HL-60 (cell line): ENCODE measurements around the gene UBASH3A.

Source experiments
- CTCF ChIP-seq: IDR thresholded peaks from one replicate; pipeline ENCODE4 v1.5.1; 2011; ENCODE audit warnings: low read length, control low read depth, inconsistent platforms; ENCODE audit not compliant: insufficient read depth
- REST ChIP-seq: IDR thresholded peaks from 2 replicates; pipeline ENCODE4 v1.6.1; 2012; ENCODE audit warnings: low read depth; ENCODE audit not compliant: insufficient replicate concordance
- SPI1 ChIP-seq: IDR thresholded peaks from 2 replicates; pipeline ENCODE4 v1.6.1; 2012; ENCODE audit warnings: low read depth, mild to moderate bottlenecking, borderline replicate concordance

GRCh38 chr21:42363312-42363711 is 40.4 kb upstream of the UBASH3A start:
- TF ChIP-seq REST (no peak), CTCF (no peak), SPI1 (no peak)
